ENCODE measurements around the gene C1QTNF1.
A peak's percentile ranks its signal among the peaks of the same experiment; 100 is the strongest.

Gene C1QTNF1

GRCh38 chr17:78986649-78987328 is 37.2 kb upstream of the C1QTNF1 start:
- peaks cover 13% of the 10 kb centered on the region for H3K4me1 Mint-ChIP-seq (ENCODE audit: low read depth)
- no peak for DNase-seq (ENCODE audit: low spot score)
- peaks cover 22% of the 10 kb centered on the region for H3K36me3 Mint-ChIP-seq (ENCODE audit: low read depth)
- H3K4me3 Mint-ChIP-seq = peak overlapping the region; percentile 45
- H3K9me3 Mint-ChIP-seq = no peaks in the 10 kb centered on the region
- H3K27me3 Mint-ChIP-seq (ENCODE audit: low read depth) = no peaks in the 10 kb centered on the region
- H3K27ac Mint-ChIP-seq = no peak overlapping the region

DNA sequence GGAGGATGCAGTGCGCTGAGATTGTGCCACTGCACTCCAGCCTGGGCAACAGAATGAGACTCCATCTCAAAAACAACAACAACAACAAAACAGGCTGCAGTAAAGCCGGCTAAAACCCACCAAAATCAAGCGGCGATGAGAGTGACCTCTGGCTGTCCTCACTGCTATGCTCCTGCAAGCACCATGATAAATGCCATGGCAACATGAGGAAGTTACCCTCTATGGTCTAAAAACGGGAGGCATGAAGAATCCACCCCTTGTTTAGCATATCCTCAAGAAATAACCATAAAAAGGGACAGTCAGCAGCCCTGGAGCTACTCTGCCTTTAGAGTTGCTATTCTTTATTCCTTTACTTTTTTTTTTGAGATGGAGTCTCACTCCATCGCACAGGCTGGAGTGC is 35.8 kb upstream of the C1QTNF1 start:
- Mint-ChIP-seq H3K4me1 (ENCODE audit: low read depth) (peaks cover 13% of the 10 kb centered on the region), H3K9me3 (no peaks in the 10 kb centered on the region), H3K27me3 (ENCODE audit: low read depth) (no peaks in the 10 kb centered on the region), H3K36me3 (ENCODE audit: low read depth) (peaks cover 30% of the 10 kb centered on the region), H3K4me3 (no peak overlapping the region), H3K27ac (no peak overlapping the region)
- no peak for DNase-seq (ENCODE audit: low spot score)

GRCh38 chr17:78990349-78991016 is 33.5 kb upstream of the C1QTNF1 start:
- Mint-ChIP-seq H3K27ac (no peak overlapping the region), H3K27me3 (ENCODE audit: low read depth) (no peaks in the 10 kb centered on the region), H3K9me3 (no peaks in the 10 kb centered on the region), H3K4me1 (ENCODE audit: low read depth) (peaks cover 13% of the 10 kb centered on the region), H3K4me3 (no peak overlapping the region), H3K36me3 (ENCODE audit: low read depth) (peaks cover 35% of the 10 kb centered on the region)
- DNase-seq (ENCODE audit: low spot score) = no peak

- Mint-ChIP-seq H3K27me3 (ENCODE audit: low read depth) (no peaks in the 10 kb centered on the region), H3K27ac (no peak overlapping the region), H3K9me3 (no peaks in the 10 kb centered on the region), H3K4me3 (no peak overlapping the region), H3K4me1 (ENCODE audit: low read depth) (peaks cover 9% of the 10 kb centered on the region), H3K36me3 (ENCODE audit: low read depth) (peaks cover 39% of the 10 kb centered on the region)
- no peak for DNase-seq (ENCODE audit: low spot score)
Measured at GRCh38 chr17:78991017-78991738, 32.8 kb upstream of the C1QTNF1 start.

GRCh38 chr17:78991906-78992532 is 31.9 kb upstream of the C1QTNF1 start:
- DNase-seq (ENCODE audit: low spot score) = no peak
- Mint-ChIP-seq H3K4me3 (no peak overlapping the region), H3K4me1 (ENCODE audit: low read depth) (peaks cover under 1% of the 10 kb centered on the region), H3K36me3 (ENCODE audit: low read depth) (peaks cover 44% of the 10 kb centered on the region), H3K9me3 (no peaks in the 10 kb centered on the region), H3K27ac (no peak overlapping the region), H3K27me3 (ENCODE audit: low read depth) (no peaks in the 10 kb centered on the region)

DNA sequence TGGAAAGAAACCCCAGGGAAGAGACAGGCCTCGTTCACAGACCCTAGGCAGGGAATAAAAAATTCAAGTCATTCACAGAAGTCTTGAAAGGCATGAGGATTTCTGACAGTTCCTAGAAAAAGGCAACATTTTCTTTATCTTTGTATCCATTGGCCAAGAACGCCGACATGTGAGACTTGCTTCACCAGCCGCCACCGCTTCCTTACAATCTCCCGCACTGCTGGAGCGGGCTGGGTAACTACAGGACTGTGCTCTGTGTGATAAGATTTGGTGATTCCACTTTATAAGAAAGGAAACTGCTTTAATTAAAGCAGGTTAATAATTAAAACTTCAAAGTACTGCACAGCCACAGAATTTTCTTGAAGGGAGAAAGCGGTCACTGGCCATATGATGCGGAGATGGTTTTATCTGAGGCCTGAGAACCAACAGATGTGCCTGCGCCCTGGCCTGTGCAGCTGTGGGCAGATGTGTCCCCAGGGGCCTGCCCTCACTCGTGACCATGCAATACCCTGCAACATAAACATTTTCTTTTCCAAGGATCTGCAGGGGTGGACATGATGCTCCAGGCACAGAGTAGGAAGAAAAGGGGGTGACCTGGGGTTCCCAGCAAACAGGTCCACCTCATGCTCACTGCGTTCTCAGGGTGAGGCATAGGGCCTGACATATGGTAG is 31.3 kb upstream of the C1QTNF1 start:
- Mint-ChIP-seq H3K4me1 (ENCODE audit: low read depth) (no peaks in the 10 kb centered on the region), H3K4me3 (no peak overlapping the region), H3K36me3 (ENCODE audit: low read depth) (peaks cover 45% of the 10 kb centered on the region), H3K27ac (no peak overlapping the region), H3K9me3 (no peaks in the 10 kb centered on the region), H3K27me3 (ENCODE audit: low read depth) (no peaks in the 10 kb centered on the region)
- no peak for DNase-seq (ENCODE audit: low spot score)

- H3K27me3 Mint-ChIP-seq (ENCODE audit: low read depth) = no peaks in the 10 kb centered on the region
- H3K36me3 Mint-ChIP-seq (ENCODE audit: low read depth) = peaks cover 47% of the 10 kb centered on the region
- H3K27ac Mint-ChIP-seq = peak overlapping the region; percentile 26
- no peaks in the 10 kb centered on the region for H3K9me3 Mint-ChIP-seq
- peak; percentile 30 for DNase-seq (ENCODE audit: low spot score)
- H3K4me1 Mint-ChIP-seq (ENCODE audit: low read depth) = no peaks in the 10 kb centered on the region
- no peak overlapping the region for H3K4me3 Mint-ChIP-seq
Measured at GRCh38 chr17:78993241-78993956, 30.6 kb upstream of the C1QTNF1 start.

DNA sequence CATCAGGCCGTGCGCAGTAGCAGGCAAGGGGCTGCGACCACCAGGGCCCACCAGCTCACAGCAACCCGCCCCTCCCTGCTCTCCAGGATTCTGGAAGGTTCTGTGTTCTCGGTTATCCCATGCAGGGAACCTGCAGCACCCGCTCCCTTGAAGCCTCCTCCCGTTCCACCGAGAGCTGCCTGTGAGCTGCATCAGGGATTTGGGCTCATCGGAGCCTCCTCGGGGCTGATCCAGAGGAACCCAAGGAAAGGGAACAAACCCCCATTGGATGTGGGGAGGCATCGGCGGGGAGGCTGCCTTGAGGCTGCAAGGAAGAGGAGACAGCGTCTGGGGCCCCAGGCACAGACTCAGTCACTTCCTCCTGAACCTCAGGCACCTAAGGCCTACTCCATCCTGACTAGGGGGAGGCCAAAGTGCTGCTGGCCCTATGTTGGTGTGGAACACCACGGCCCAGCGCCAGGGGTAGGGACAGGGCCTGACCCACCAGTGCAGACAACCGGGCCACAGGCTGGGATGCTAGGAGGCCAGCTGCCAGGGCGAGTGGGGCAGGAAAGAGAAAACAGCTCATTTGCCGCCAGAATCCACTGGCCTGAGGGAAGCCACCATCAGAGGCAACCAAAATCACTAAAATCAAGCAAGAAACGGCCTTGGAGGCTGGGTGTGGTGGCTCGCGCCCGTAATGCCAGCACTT is 29.8 kb upstream of the C1QTNF1 start:
- no peak overlapping the region for H3K4me3 Mint-ChIP-seq

GRCh38 chr17:78995022-78995760 is 28.8 kb upstream of the C1QTNF1 start:
- Mint-ChIP-seq H3K4me3 (no peak overlapping the region), H3K27me3 (ENCODE audit: low read depth) (no peaks in the 10 kb centered on the region), H3K36me3 (ENCODE audit: low read depth) (peaks cover 45% of the 10 kb centered on the region), H3K4me1 (ENCODE audit: low read depth) (no peaks in the 10 kb centered on the region), H3K27ac (no peak overlapping the region), H3K9me3 (no peaks in the 10 kb centered on the region)
- DNase-seq (ENCODE audit: low spot score) = no peak

More for the DNA sequence above, 29.8 kb upstream of the C1QTNF1 start:
- DNase-seq (ENCODE audit: low spot score) = no peak
- Mint-ChIP-seq H3K4me1 (ENCODE audit: low read depth) (no peaks in the 10 kb centered on the region), H3K9me3 (no peaks in the 10 kb centered on the region), H3K27ac (no peak overlapping the region), H3K36me3 (ENCODE audit: low read depth) (peaks cover 47% of the 10 kb centered on the region), H3K27me3 (ENCODE audit: low read depth) (no peaks in the 10 kb centered on the region)

DNA sequence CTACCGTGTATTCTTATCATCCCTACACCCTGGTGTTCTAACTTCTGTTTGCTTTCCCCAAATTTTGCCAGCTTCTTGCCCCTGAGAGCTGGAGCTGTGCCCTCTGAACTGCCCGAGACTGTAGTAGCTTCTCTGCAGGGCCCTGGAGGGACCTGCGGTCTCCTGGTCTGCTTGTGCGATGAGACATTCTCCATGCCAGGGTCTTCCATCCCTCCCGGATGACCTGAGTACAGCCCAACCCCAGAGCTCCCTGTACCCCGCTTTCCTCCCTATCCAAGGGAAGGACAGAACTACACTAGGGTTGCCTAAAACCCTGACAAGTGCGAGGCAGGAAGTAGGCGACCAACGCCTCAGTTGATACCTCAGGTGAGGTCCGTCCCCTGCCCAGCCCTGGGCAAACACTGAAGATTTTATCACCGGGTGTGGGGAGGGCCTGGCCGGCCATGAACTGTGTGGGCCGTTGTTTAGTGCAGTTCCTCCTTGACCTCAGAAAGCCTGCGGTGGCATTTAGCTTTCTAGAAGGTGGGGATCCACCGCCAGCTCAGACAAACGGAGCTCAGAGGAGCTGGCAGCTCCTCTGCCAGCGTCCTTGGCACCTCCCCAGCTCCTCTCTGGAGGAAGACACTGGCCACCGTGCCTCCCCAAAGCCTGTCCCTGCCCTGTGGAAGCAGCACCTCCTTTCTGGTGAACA is 28.1 kb upstream of the C1QTNF1 start:
- Mint-ChIP-seq H3K27ac (no peak overlapping the region), H3K27me3 (ENCODE audit: low read depth) (no peaks in the 10 kb centered on the region), H3K36me3 (ENCODE audit: low read depth) (peaks cover 40% of the 10 kb centered on the region), H3K4me1 (ENCODE audit: low read depth) (no peaks in the 10 kb centered on the region), H3K9me3 (no peaks in the 10 kb centered on the region), H3K4me3 (no peak overlapping the region)
- no peak for DNase-seq (ENCODE audit: low spot score)

GRCh38 chr17:78996781-78997201 is 27.2 kb upstream of the C1QTNF1 start:
- Mint-ChIP-seq H3K4me3 (no peak overlapping the region), H3K4me1 (ENCODE audit: low read depth) (no peaks in the 10 kb centered on the region), H3K36me3 (ENCODE audit: low read depth) (peaks cover 31% of the 10 kb centered on the region), H3K9me3 (no peaks in the 10 kb centered on the region), H3K27ac (no peak overlapping the region), H3K27me3 (ENCODE audit: low read depth) (no peaks in the 10 kb centered on the region)
- DNase-seq (ENCODE audit: low spot score) = no peak

DNA sequence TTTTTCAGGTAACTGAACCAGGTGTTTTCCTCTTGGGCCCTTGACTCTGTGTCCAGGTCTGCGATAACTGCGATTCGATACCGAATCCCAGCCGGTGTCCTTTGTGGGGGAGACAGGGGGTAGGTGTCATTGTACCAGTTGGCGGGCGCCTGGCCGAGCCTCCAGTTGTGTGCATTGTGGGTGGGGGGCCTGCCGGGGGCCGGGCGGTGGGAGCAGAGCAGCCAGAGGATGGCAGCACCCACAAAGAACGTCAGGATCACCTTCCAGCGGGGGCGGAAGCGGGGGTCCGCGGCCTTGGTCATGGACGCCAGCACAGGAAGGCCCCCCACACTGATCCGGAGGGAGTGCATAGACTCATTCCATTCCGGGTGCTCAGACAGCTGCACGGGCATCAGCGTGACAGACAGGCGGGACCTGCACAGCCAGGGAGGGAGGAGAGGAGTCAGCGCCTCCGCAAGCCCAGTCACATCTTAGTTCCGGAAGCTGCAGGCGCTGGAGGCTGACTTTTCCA is 26.7 kb upstream of the C1QTNF1 start:
- Mint-ChIP-seq H3K27ac (no peak overlapping the region), H3K36me3 (ENCODE audit: low read depth) (peaks cover 29% of the 10 kb centered on the region), H3K4me1 (ENCODE audit: low read depth) (no peaks in the 10 kb centered on the region), H3K27me3 (ENCODE audit: low read depth) (no peaks in the 10 kb centered on the region), H3K4me3 (no peak overlapping the region), H3K9me3 (no peaks in the 10 kb centered on the region)
- DNase-seq (ENCODE audit: low spot score) = no peak
